Stimulated activated CD8-positive, alpha-beta memory T cell treated with anti-CD3 and anti-CD28 coated beads, Interleukin-15, amount 100 ng/mL, for 24 hours (primary cell): Measurements from ENCODE around the gene FLNA.
"Not testable (repeated sequence)": the region's sequence is repeated elsewhere in the genome, so short reads cannot be mapped to it uniquely, and the experiment has no call there.

ENCODE experiments used
- DNase-seq: peaks from one replicate; pipeline ENCODE4 v3.0.0-alpha.2; 2020; ENCODE audit warnings: low read depth

Gene FLNA

GRCh38 chrX:154304846-154305245 is 69.6 kb downstream of the FLNA start:
- no peak for DNase-seq

- DNase-seq = no peak
Measured at GRCh38 chrX:154303476-154303875, 71.0 kb downstream of the FLNA start.

- not testable (repeated sequence) for DNase-seq
Measured at GRCh38 chrX:154302998-154303397, 71.4 kb downstream of the FLNA start.

GRCh38 chrX:154300816-154301215 is 73.6 kb downstream of the FLNA start:
- no peak for DNase-seq
